Adrenal gland (tissue), 12 donors: ENCODE results near the gene IRF8. TPM values are rescaled to one million over a fixed set of nuclear protein-coding genes. Genes with fewer than 3 reads are reported as not detected.

Experiments
- DNase-seq, 7 donors: peaks; one replicate each; pipeline ENCODE4 v3.0.0-alpha.2; 2019 to 2020
- H3K27ac ChIP-seq, 5 donors: fragments of 200-600 bp; sonication (generic) in 4 of 5; 1 replicate in 3 of 5; 2 replicates in 2 of 5; pipeline versions ENCODE4 v1.5.1 to v1.8.0; 2016 to 2020; ENCODE audit warnings: mild to moderate bottlenecking in 1 of 5
- H3K27me3 ChIP-seq: fragments of 200-600 bp; 2 replicates; pipeline ENCODE4 v1.8.0; 2021
- H3K36me3 ChIP-seq, 2 donors: fragments of 200-600 bp; replicated peaks in 1 of 2; 1 replicate in 1 of 2; 2 replicates in 1 of 2; pipeline versions ENCODE4 v1.5.1 to v1.8.0; 2018 to 2022
- H3K4me1 ChIP-seq, 2 donors: fragments of 200-600 bp; replicated peaks in 1 of 2; 1 replicate in 1 of 2; 2 replicates in 1 of 2; pipeline versions ENCODE4 v1.5.1 to v1.8.0; 2018 to 2021
- H3K4me3 ChIP-seq, 4 donors: fragments of 200-600 bp; sonication (generic) in 3 of 4; one replicate each; pipeline ENCODE4 v1.5.1; 2016 to 2018
- H3K9me3 ChIP-seq, 3 donors: fragments of 200-600 bp; sonication (generic) in 1 of 3; replicated peaks in 1 of 3; 1 replicate in 2 of 3; 2 replicates in 1 of 3; pipeline versions ENCODE4 v1.5.1 to v1.8.0; 2016 to 2021
- POLR2A ChIP-seq, 2 donors: fragments of 450-650 bp; IDR thresholded peaks; one replicate each; pipeline ENCODE4 v1.6.1; 2017; ENCODE audit warnings: antibody characterized with exemption in 2 of 2, mild to moderate bottlenecking in 2 of 2, moderate library complexity in 1 of 2
- WGBS, 4 donors: extraction: QIAGEN DNeasy Blood & Tissue Kit in 2 of 4; methylation state at CpG; one replicate each; pipeline versions ENCODE4 v1.1.5 to v1.1.7; 2013 to 2017; 5-methylcytosine and 5-hydroxymethylcytosine counted together
- intact Hi-C, 2 donors: fragments of 100-400 bp; cut with DNase I; formaldehyde crosslinking; loops; one replicate each; pipeline versions ENCODE4 v1.14.1 to v1.15.0; 2022 to 2023
- polyA plus RNA-seq, 3 donors: library from polyadenylated mRNA; stranded (reverse); fragments of 200-250 nt in 2 of 3; fragments of 350-450 nt in 1 of 3; fragmentation: Illumina TruSeq in 1 of 3; extraction: RNeasy Lipid Tissue Mini Kit (QIAGEN cat#74804) in 1 of 3; gene quantifications; one replicate each; pipeline ENCODE4 v1.2.3, GENCODE V29; 2013 to 2014
- total RNA-seq, 9 donors: library from RNA; depleted of rRNA in 4 of 9; stranded (reverse); fragments of >200 nt in 4 of 9; fragments of 120-200 nt in 1 of 9; fragmentation: NEBNext Ultra II Directional in 1 of 9; extraction: Animal tissue kit (Norgen Biotek cat#: 25700) in 1 of 9; gene quantifications; one replicate each; pipeline versions ENCODE4 v1.1.0 to v1.2.4, GENCODE V29; 2013 to 2023
- TF ChIP-seq, protein P1 (sequence below), 6 experiments: fragments of 450-650 bp in 4 of 6; fragments of 200-600 bp in 2 of 6; sonication (generic) in 1 of 6; IDR thresholded peaks; 1 replicate in 5 of 6; 2 replicates in 1 of 6; pipeline versions ENCODE4 v1.5.1 to v1.8.0; 2016 to 2021; ENCODE audit warnings: antibody characterized with exemption in 6 of 6, mild to moderate bottlenecking in 2 of 6, moderate library complexity in 1 of 6
- donor health status: healthy with polysubstance abuse.
- donor health status: Bipolar disorder and iron deficiency.
- donor health status: DM: yes; HTN: yes; CAD: no.
- donor health status: DM: no; HTN: no; CAD: no.
- donor health status: DM: no; HTN: no; CAD: no.
- donor health status: DM: yes; HTN: yes; CAD: no.

The IRF8 gene
- total and polyA plus RNA-seq, 12 donors, result 3.4 to 40.1 (median 16.3) TPM

DNA sequence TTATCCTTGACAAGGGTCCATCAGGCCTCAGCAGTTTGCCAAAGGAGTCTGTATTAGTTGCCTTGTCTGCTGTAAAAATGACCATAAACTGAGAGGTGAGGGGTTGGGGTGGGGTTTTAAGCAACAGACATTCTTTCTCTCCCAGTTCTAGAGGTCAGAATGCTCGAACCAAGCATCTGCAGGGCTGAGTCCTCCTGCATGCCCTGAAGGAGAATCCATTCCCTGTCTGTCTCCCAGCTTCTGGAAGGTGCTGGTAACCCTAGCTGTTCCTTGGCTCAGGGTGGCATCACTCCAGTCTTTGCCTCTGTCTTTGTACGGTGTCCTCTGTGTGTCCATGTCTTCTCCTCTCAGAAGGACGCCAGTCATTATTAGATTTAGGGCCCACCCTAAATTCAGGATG, 17.5 kb upstream of the IRF8 start:
- Histone ChIP-seq H3K36me3 (no peaks in the 10 kb centered on the region), H3K4me1 (no peaks in the 10 kb centered on the region), H3K4me3 (no peak overlapping the region), H3K9me3 (no peaks in the 10 kb centered on the region), H3K27ac (no peak overlapping the region), H3K27me3 (no peaks in the 10 kb centered on the region)
- intact Hi-C loops, result no loop called here
- no peak for DNase-seq
- WGBS, 4 donors, result 54 to 88% (median 66%) methylated on average over 2 to 3 of the region's 3 CpGs
- TF ChIP-seq, protein P1, sequence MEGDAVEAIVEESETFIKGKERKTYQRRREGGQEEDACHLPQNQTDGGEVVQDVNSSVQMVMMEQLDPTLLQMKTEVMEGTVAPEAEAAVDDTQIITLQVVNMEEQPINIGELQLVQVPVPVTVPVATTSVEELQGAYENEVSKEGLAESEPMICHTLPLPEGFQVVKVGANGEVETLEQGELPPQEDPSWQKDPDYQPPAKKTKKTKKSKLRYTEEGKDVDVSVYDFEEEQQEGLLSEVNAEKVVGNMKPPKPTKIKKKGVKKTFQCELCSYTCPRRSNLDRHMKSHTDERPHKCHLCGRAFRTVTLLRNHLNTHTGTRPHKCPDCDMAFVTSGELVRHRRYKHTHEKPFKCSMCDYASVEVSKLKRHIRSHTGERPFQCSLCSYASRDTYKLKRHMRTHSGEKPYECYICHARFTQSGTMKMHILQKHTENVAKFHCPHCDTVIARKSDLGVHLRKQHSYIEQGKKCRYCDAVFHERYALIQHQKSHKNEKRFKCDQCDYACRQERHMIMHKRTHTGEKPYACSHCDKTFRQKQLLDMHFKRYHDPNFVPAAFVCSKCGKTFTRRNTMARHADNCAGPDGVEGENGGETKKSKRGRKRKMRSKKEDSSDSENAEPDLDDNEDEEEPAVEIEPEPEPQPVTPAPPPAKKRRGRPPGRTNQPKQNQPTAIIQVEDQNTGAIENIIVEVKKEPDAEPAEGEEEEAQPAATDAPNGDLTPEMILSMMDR (IDR thresholded peaks at IDR 0.05), result no peak
- TF ChIP-seq POLR2A (IDR thresholded peaks at IDR 0.05), result no peak

DNA sequence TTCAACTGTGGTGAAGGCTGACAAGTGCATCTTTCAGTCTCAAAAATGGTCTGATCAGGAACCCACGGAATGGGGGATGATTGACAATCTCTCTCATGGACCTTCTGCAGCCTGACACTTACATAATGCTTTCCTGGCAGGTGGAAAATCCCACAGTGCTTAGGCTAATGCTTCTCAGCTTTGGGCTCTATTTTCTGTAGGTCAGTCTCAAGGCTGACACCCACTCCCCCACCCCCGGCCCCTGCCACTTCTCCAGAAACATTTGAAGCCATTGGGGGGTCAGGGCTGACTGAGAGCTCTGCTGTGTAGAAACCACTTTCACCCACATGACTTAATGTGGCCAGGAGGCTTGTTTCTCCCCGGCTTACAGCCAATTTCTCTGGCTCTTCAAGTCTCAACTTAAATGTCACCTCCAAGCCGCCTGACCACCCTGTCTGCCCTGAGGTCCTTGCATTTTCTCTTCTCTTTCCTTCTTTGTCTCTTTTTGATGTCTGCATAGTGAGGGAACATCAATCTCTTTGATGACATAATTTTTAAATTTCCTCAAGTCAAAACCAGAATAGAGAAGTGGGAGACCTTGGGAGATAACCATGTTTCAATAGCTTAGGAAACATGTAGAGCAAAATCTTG, 16.7 kb upstream of the IRF8 start:
- no peak overlapping the region for H3K4me3 ChIP-seq
- peak in 1 of 7 donors; percentile 23 for DNase-seq
- no peak overlapping the region for H3K27ac ChIP-seq
- no peaks in the 10 kb centered on the region for H3K9me3 ChIP-seq
- H3K36me3 ChIP-seq, result no peaks in the 10 kb centered on the region
- H3K4me1 ChIP-seq, result no peaks in the 10 kb centered on the region
- intact Hi-C loops, result no loop called here
- TF ChIP-seq, protein P1 (IDR thresholded peaks at IDR 0.05), result no peak
- TF ChIP-seq POLR2A (IDR thresholded peaks at IDR 0.05), result no peak
- 32 to 51% (median 40%) methylated on average over 4 of the region's 4 CpGs for WGBS, 4 donors
- H3K27me3 ChIP-seq, result no peaks in the 10 kb centered on the region

DNA sequence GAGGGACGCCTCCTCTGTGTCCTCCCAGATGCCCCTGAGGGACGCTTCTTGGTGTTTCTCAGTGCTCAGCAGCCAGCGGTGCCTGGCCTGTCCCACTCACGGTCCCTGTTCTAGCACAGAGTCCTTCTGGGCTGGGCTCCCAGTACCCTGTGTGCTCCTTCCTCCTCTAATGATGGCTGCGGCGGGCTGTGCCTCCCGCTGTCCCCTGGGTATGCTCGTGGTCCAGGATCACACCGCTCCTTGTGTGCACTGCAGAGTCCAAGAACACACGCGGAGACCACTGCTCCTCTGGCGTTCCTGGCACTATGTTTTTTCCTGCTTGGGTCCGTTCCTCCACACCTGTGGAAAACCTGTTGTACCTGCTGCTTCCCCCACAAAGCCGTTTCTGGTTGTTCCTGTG, 15.1 kb upstream of the IRF8 start:
- DNase-seq, result no peak
- 72 to 79% (median 75%) methylated on average over 10 to 14 of the region's 14 CpGs for WGBS, 4 donors
- no peak for TF ChIP-seq POLR2A (IDR thresholded peaks at IDR 0.05)
- TF ChIP-seq, protein P1 (IDR thresholded peaks at IDR 0.05), result no peak
- intact Hi-C loops, result no loop called here
- no peaks in the 10 kb centered on the region for H3K36me3 ChIP-seq
- H3K27me3 ChIP-seq, result no peaks in the 10 kb centered on the region
- H3K4me1 ChIP-seq, result no peaks in the 10 kb centered on the region
- H3K27ac ChIP-seq, result no peak overlapping the region
- no peaks in the 10 kb centered on the region for H3K9me3 ChIP-seq
- H3K4me3 ChIP-seq, result no peak overlapping the region

DNA sequence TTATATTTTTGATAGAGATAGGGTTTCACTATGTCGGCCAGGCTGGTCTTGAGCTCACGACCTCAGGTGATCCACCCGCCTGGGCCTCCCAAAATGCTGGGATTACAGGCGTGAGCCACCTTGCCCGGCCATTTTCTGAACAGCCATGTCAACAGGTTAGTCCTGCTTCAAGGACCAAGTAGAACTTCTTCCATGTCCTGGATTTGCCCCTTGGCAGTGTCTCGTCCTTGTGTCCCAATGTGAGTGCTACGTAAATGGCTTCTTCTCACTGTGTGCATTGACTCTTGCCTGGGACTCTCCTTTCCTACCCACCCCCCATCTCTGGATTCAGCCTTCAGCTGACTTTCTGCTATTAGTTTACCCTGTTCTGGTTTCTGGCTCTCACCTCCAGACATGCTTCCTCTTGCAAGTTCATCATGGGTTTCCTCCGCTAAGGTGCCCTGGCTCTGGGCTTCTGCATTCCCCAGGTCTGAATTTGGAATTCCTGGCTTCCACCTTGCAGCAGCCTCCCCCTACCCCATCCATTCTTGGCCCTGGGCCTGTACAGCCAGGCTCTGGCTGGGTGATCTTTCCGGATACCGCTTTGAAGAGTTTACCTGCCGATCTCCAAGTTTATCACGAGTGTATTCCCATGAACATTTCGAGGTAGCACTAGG, 14.0 kb upstream of the IRF8 start:
- Histone ChIP-seq H3K4me1 (no peaks in the 10 kb centered on the region), H3K36me3 (no peaks in the 10 kb centered on the region), H3K4me3 (no peak overlapping the region), H3K27ac (no peak overlapping the region), H3K27me3 (peaks cover 2% of the 10 kb centered on the region), H3K9me3 (no peaks in the 10 kb centered on the region)
- TF ChIP-seq, protein P1 (IDR thresholded peaks at IDR 0.05), result no peak
- TF ChIP-seq POLR2A (IDR thresholded peaks at IDR 0.05), result no peak
- intact Hi-C loops, result no loop called here
- DNase-seq, result peak in 1 of 7 donors; percentile 27
- 81 to 86% (median 84%) methylated on average over 13 of the region's 13 CpGs for WGBS, 4 donors
